H9 (cell line): ENCODE results near the gene TLE6. TPM values are rescaled to one million over a fixed set of nuclear protein-coding genes. Genes with fewer than 3 reads are reported as not detected.

Experiments
- DNase-seq: peaks from one replicate; pipeline ENCODE4 v3.0.0-alpha.2; 2017
- H2AFZ ChIP-seq: one replicate; pipeline ENCODE4 v1.6.1; 2013; ENCODE audit warnings: mild to moderate bottlenecking, low read length, control low read depth, moderate library complexity
- H2AK5ac ChIP-seq: 2 replicates; pipeline ENCODE4 v1.6.1; 2013; ENCODE audit warnings: low read length, control low read depth, mixed read lengths; ENCODE audit not compliant: insufficient read length
- H2BK120ac ChIP-seq: one replicate; pipeline ENCODE4 v1.6.1; 2013; ENCODE audit warnings: low read depth, mild to moderate bottlenecking, low read length, control low read depth, inconsistent platforms; ENCODE audit not compliant: poor library complexity, severe bottlenecking
- H2BK12ac ChIP-seq: 2 replicates; pipeline ENCODE4 v1.6.1; 2013; ENCODE audit warnings: low read length, control low read depth, mixed read lengths, low read depth; ENCODE audit not compliant: insufficient read length
- H2BK15ac ChIP-seq: 2 replicates; pipeline ENCODE4 v1.6.1; 2013; ENCODE audit warnings: low read depth, low read length, control low read depth
- H2BK20ac ChIP-seq: one replicate; pipeline ENCODE4 v1.6.1; 2013; ENCODE audit warnings: low read depth, mild to moderate bottlenecking, low read length, control low read depth, inconsistent platforms; ENCODE audit not compliant: poor library complexity, severe bottlenecking
- H2BK5ac ChIP-seq: 2 replicates; pipeline ENCODE4 v1.6.1; 2013; ENCODE audit warnings: low read length, control low read depth, mixed read lengths; ENCODE audit not compliant: insufficient read length
- H3K14ac ChIP-seq: 2 replicates; pipeline ENCODE4 v1.6.1; 2013; ENCODE audit warnings: low read length, control low read depth; ENCODE audit not compliant: insufficient read depth
- H3K18ac ChIP-seq: 2 replicates; pipeline ENCODE4 v1.6.1; 2013; ENCODE audit warnings: low read depth, mild to moderate bottlenecking, mixed read lengths, low read length, control low read depth; ENCODE audit not compliant: insufficient read length
- H3K23ac ChIP-seq: 2 replicates; pipeline ENCODE4 v1.6.1; 2013; ENCODE audit warnings: low read length, control low read depth, mixed read lengths, low read depth; ENCODE audit not compliant: insufficient read length
- H3K23me2 ChIP-seq: 2 replicates; pipeline ENCODE4 v1.6.1; 2013; ENCODE audit warnings: low read depth, mild to moderate bottlenecking, mixed read lengths, low read length, control low read depth; ENCODE audit not compliant: insufficient read length, poor library complexity, severe bottlenecking
- H3K27ac ChIP-seq: 2 replicates; pipeline ENCODE4 v1.5.1; 2013; ENCODE audit warnings: low read length, control low read depth, mixed read lengths, low read depth; ENCODE audit not compliant: insufficient read length
- H3K27me3 ChIP-seq: 2 replicates; pipeline ENCODE4 v1.6.1; 2013; ENCODE audit warnings: low read length, control low read depth, inconsistent platforms; ENCODE audit not compliant: insufficient read depth
- H3K4ac ChIP-seq: 2 replicates; pipeline ENCODE4 v1.6.1; 2013; ENCODE audit warnings: low read depth, mild to moderate bottlenecking, control low read depth, inconsistent platforms, low read length, moderate library complexity
- H3K4me1 ChIP-seq: 2 replicates; pipeline ENCODE4 v1.6.1; 2013; ENCODE audit warnings: low read length, control low read depth, inconsistent platforms; ENCODE audit not compliant: insufficient read depth
- H3K4me2 ChIP-seq: 2 replicates; pipeline ENCODE4 v1.6.1; 2013; ENCODE audit warnings: low read length, control low read depth, mixed read lengths; ENCODE audit not compliant: insufficient read length, insufficient read depth
- H3K56ac ChIP-seq: 2 replicates; pipeline ENCODE4 v1.6.1; 2013; ENCODE audit warnings: low read depth, mild to moderate bottlenecking, mixed read lengths, low read length, control low read depth; ENCODE audit not compliant: insufficient read length
- H3K79me1 ChIP-seq: 2 replicates; pipeline ENCODE4 v1.6.1; 2013; ENCODE audit warnings: low read depth, mild to moderate bottlenecking, moderate library complexity, low read length, control low read depth, inconsistent platforms; ENCODE audit not compliant: insufficient read depth, poor library complexity, severe bottlenecking
- H3K79me2 ChIP-seq: 2 replicates; pipeline ENCODE4 v1.6.1; 2013; ENCODE audit warnings: low read length, control low read depth, inconsistent platforms; ENCODE audit not compliant: insufficient read depth
- H3K9ac ChIP-seq: 2 replicates; pipeline ENCODE4 v1.6.1; 2013; ENCODE audit warnings: low read length, control low read depth, mixed read lengths; ENCODE audit not compliant: insufficient read length; ENCODE audit errors: extremely low read depth
- H3K9me3 ChIP-seq: one replicate; pipeline ENCODE4 v1.6.1; 2013; ENCODE audit warnings: low read depth, low read length, inconsistent platforms; ENCODE audit not compliant: control insufficient read depth
- H3T11ph ChIP-seq: one replicate; pipeline ENCODE4 v1.6.1; 2013; ENCODE audit warnings: mild to moderate bottlenecking, low read length, control low read depth, inconsistent platforms
- H4K20me1 ChIP-seq: one replicate; pipeline ENCODE4 v1.6.1; 2013; ENCODE audit not compliant: control insufficient read depth, insufficient read length, insufficient read depth
- H4K5ac ChIP-seq: 2 replicates; pipeline ENCODE4 v1.6.1; 2013; ENCODE audit warnings: low read depth, mild to moderate bottlenecking, mixed read lengths, low read length, control low read depth; ENCODE audit not compliant: insufficient read length
- H4K8ac ChIP-seq: replicated peaks from 2 replicates; pipeline ENCODE4 v1.6.1; 2013; ENCODE audit warnings: low read length, control low read depth, mixed read lengths, low read depth; ENCODE audit not compliant: insufficient read length
- H4K91ac ChIP-seq: 2 replicates; pipeline ENCODE4 v1.6.1; 2013; ENCODE audit warnings: low read depth, mild to moderate bottlenecking, moderate library complexity, mixed read lengths, low read length, control low read depth; ENCODE audit not compliant: insufficient read length
- H3K27ac Mint-ChIP-seq, 3 experiments: 2 replicates in 2 of 3; 3 replicates in 1 of 3; pipeline ENCODE4 v1.8.0; 2020 to 2021; ENCODE audit warnings: mixed read lengths in 3 of 3, mild to moderate bottlenecking in 1 of 3, moderate library complexity in 1 of 3
- H3K27me3 Mint-ChIP-seq: 2 replicates; pipeline ENCODE4 v1.8.0; 2021; ENCODE audit warnings: low read depth, mild to moderate bottlenecking, moderate library complexity, mixed read lengths
- H3K36me3 Mint-ChIP-seq, 3 experiments: 2 replicates in 2 of 3; 3 replicates in 1 of 3; pipeline ENCODE4 v1.8.0; 2020 to 2021; ENCODE audit warnings: low read depth in 3 of 3, mixed read lengths in 3 of 3; ENCODE audit not compliant: insufficient read depth in 1 of 3
- H3K4me1 Mint-ChIP-seq, 2 experiments: 2 replicates each; pipeline ENCODE4 v1.8.0; 2020; ENCODE audit warnings: mixed read lengths in 2 of 2
- H3K4me3 Mint-ChIP-seq, 2 experiments: 2 replicates in 1 of 2; 3 replicates in 1 of 2; pipeline ENCODE4 v1.8.0; 2020 to 2021; ENCODE audit warnings: mild to moderate bottlenecking in 2 of 2, mixed read lengths in 2 of 2, moderate library complexity in 1 of 2
- H3K9me3 Mint-ChIP-seq, 2 experiments: 2 replicates in 1 of 2; 3 replicates in 1 of 2; pipeline ENCODE4 v1.8.0; 2020; ENCODE audit warnings: mild to moderate bottlenecking in 2 of 2, mixed read lengths in 2 of 2, moderate library complexity in 1 of 2
- CTCF ChIP-seq: fragments of 200-600 bp; sonication (generic); conservative IDR thresholded peaks from 3 replicates; pipeline ENCODE4 v1.8.0; 2021; ENCODE audit warnings: antibody characterized with exemption, mild to moderate bottlenecking
- WGBS: extraction: QIAGEN DNeasy Blood & Tissue Kit; methylation state at CpG from one replicate; pipeline ENCODE4 v1.1.7; 2013; ENCODE audit warnings: missing lambda C conversion rate, low lambda C conversion rate, mixed read lengths; ENCODE audit not compliant: insufficient read length; ENCODE audit errors: extremely low coverage; 5-methylcytosine and 5-hydroxymethylcytosine counted together
- total RNA-seq: library from RNA; stranded (reverse); gene quantifications from 2 replicates; pipeline ENCODE4 v1.2.1, GENCODE V29; 2021

TLE6 gene
- total RNA-seq, 1 experiment from 2014 or later = 1.7 TPM

- H3K18ac ChIP-seq = no peak overlapping the region
- no peak overlapping the region for H4K5ac ChIP-seq
- H4K20me1 ChIP-seq = no peaks in the 10 kb centered on the region
- Mint-ChIP-seq H3K9me3 (no peaks in the 10 kb centered on the region), H3K4me3 (no peak overlapping the region), H3K36me3 (no peaks in the 10 kb centered on the region), H3K27ac (peak overlapping the region in 1 of 3 experiments; percentile 70; a peak in 1 of 7 replicates), H3K4me1 (peaks cover 13 to 16% of the 10 kb centered on the region in 2 experiments), H3K27me3 (peaks cover 40% of the 10 kb centered on the region)
- no peak overlapping the region for H3K4ac ChIP-seq
- no peak overlapping the region for H3K27ac ChIP-seq
- H2AK5ac ChIP-seq = no peak overlapping the region
- H4K91ac ChIP-seq = no peak overlapping the region
- no peaks in the 10 kb centered on the region for H3K79me1 ChIP-seq
- H3K4me1 ChIP-seq = peaks cover 3% of the 10 kb centered on the region; the same call in 1 of the 2 replicates
- no peak overlapping the region for H3T11ph ChIP-seq
- no peak for TF ChIP-seq CTCF
- no peaks in the 10 kb centered on the region for H3K9me3 ChIP-seq
- H3K27me3 ChIP-seq = no peaks in the 10 kb centered on the region
- no peak overlapping the region for H3K14ac ChIP-seq
- H2BK20ac ChIP-seq = no peak overlapping the region
- H2BK15ac ChIP-seq = no peak overlapping the region
- no peak overlapping the region for H3K56ac ChIP-seq
- no CpG with 5 or more reads among the region's 18 CpGs for WGBS
- H2BK12ac ChIP-seq = no peak overlapping the region
- H3K23ac ChIP-seq = no peak overlapping the region
- no peak overlapping the region for H4K8ac ChIP-seq
- DNase-seq = no peak
- no peak overlapping the region for H2BK120ac ChIP-seq
- H3K23me2 ChIP-seq = peaks cover 11% of the 10 kb centered on the region
- no peak overlapping the region for H3K9ac ChIP-seq
- no peak overlapping the region for H2AFZ ChIP-seq
- no peaks in the 10 kb centered on the region for H3K79me2 ChIP-seq
- no peak overlapping the region for H2BK5ac ChIP-seq
- no peak overlapping the region for H3K4me2 ChIP-seq
Observed at GRCh38 chr19:3020321-3020960, 43.1 kb downstream of the TLE6 start.
